OCI-LY3 (cell line): ENCODE results near the gene TRH.

Experiments
- H2AFZ ChIP-seq: fragments of 200-600, 300-600 bp; shearing (Covaris generic); 2 replicates; pipeline ENCODE4 v1.6.0; 2014; ENCODE audit warnings: antibody characterized with exemption, low read depth, low read length
- H3K27ac ChIP-seq: fragments of 200-600, 300-600 bp; sonication (generic); 2 replicates; pipeline ENCODE4 v1.5.1; 2014; ENCODE audit warnings: mild to moderate bottlenecking, low read length, moderate library complexity, mixed read lengths
- H3K27me3 ChIP-seq: fragments of 200-600, 300-600 bp; sonication (generic); 2 replicates; pipeline ENCODE4 v1.6.1; 2014; ENCODE audit warnings: low read depth, low read length, mixed read lengths
- H3K36me3 ChIP-seq: fragments of 200-600, 300-600 bp; sonication (generic); replicated peaks from 2 replicates; pipeline ENCODE3; 2014; ENCODE audit warnings: low read depth, low read length, mixed read lengths
- H3K4me1 ChIP-seq: fragments of 300-600, 200-600 bp; sonication (generic); 2 replicates; pipeline ENCODE4 v1.6.1; 2014; ENCODE audit warnings: low read length, mixed read lengths
- H3K4me2 ChIP-seq: fragments of 200-600, 300-600 bp; sonication (generic); 2 replicates; pipeline ENCODE4 v1.6.1; 2014; ENCODE audit warnings: low read length, mixed read lengths
- H3K4me3 ChIP-seq: fragments of 300-600, 200-600 bp; sonication (generic); 2 replicates; pipeline ENCODE4 v1.5.1; 2014; ENCODE audit warnings: antibody characterized with exemption, mild to moderate bottlenecking, low read length, moderate library complexity
- H3K79me2 ChIP-seq: fragments of 300-600, 200-600 bp; shearing (Covaris generic); 2 replicates; pipeline ENCODE4 v1.6.1; 2014; ENCODE audit warnings: mild to moderate bottlenecking, low read length, mixed read lengths
- H3K9ac ChIP-seq: fragments of 300-600, 200-600 bp; shearing (Covaris generic); 2 replicates; pipeline ENCODE4 v1.6.0; 2014; ENCODE audit warnings: mild to moderate bottlenecking, low read length, moderate library complexity
- H3K9me3 ChIP-seq: fragments of 200-600, 300-600 bp; shearing (Covaris generic); 2 replicates; pipeline ENCODE4 v1.6.1; 2014; ENCODE audit warnings: low read length, mixed read lengths; ENCODE audit not compliant: insufficient read depth
- H4K20me1 ChIP-seq: fragments of 200-600, 300-600 bp; sonication (generic); 2 replicates; pipeline ENCODE4 v1.6.1; 2016; ENCODE audit warnings: low read length, mixed read lengths; ENCODE audit not compliant: insufficient read depth
- CTCF ChIP-seq: fragments of 200-600, 300-600 bp; sonication (generic); IDR thresholded peaks from 2 replicates; pipeline ENCODE4 v1.5.1; 2014; ENCODE audit warnings: antibody characterized with exemption, low read length, low read depth
- EZH2phosphoT487 ChIP-seq: fragments of 200-600 bp; shearing (Covaris generic); IDR thresholded peaks from 2 replicates; pipeline ENCODE4 v1.6.1; 2018; ENCODE audit warnings: antibody characterized with exemption, mixed run types, low read depth

Gene TRH

GRCh38 chr3:129954514-129954913, 20.0 kb upstream of the TRH start:
- Histone ChIP-seq H3K4me2 (no peak overlapping the region), H2AFZ (peak overlapping the region; percentile 18; the same call in 1 of the 2 replicates), H3K4me3 (no peak overlapping the region), H3K27me3 (no peaks in the 10 kb centered on the region), H3K36me3 (no peaks in the 10 kb centered on the region), H3K4me1 (no peaks in the 10 kb centered on the region), H3K9me3 (no peaks in the 10 kb centered on the region), H3K27ac (no peak overlapping the region), H3K9ac (no peak overlapping the region), H3K79me2 (no peaks in the 10 kb centered on the region), H4K20me1 (no peaks in the 10 kb centered on the region)
- TF ChIP-seq CTCF (no peak), EZH2phosphoT487 (no peak)

GRCh38 chr3:129956936-129957335, 17.6 kb upstream of the TRH start:
- no peak overlapping the region for H3K9ac ChIP-seq
- no peaks in the 10 kb centered on the region for H3K4me1 ChIP-seq
- H3K27me3 ChIP-seq = no peaks in the 10 kb centered on the region
- TF ChIP-seq EZH2phosphoT487 = no peak
- no peak for TF ChIP-seq CTCF
- no peaks in the 10 kb centered on the region for H3K79me2 ChIP-seq
- no peaks in the 10 kb centered on the region for H3K36me3 ChIP-seq
- H4K20me1 ChIP-seq = no peaks in the 10 kb centered on the region
- H3K4me3 ChIP-seq = no peak overlapping the region
- H3K27ac ChIP-seq = no peak overlapping the region
- H3K4me2 ChIP-seq = no peak overlapping the region
- H3K9me3 ChIP-seq = no peaks in the 10 kb centered on the region
- no peak overlapping the region for H2AFZ ChIP-seq

DNA sequence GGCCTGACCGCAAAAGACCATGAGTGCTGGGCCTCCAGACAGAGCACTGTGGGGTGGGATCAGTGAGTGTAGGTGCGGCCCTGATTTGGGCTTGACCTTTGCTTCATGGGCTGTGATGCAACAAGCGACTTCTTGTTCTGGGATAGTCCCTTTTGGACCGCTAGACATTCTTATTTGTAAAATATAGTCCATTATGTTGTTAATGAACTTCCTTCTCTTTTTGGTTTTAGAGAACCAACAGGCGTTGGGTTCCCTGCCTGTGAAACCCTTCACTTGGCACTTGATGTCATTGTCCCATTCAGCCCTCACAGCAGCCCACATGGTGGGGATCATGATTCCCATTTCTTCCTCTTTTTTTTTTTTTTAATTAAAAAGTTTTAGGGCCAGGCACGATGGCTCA, 15.8 kb upstream of the TRH start:
- H3K4me2 ChIP-seq = no peak overlapping the region

GRCh38 chr3:129961141-129961541, 13.4 kb upstream of the TRH start:
- no peak overlapping the region for H2AFZ ChIP-seq
- no peaks in the 10 kb centered on the region for H3K27me3 ChIP-seq
- no peak overlapping the region for H3K27ac ChIP-seq
- no peaks in the 10 kb centered on the region for H3K4me1 ChIP-seq
- H3K9ac ChIP-seq = no peak overlapping the region
- H3K4me3 ChIP-seq = no peak overlapping the region
- no peaks in the 10 kb centered on the region for H3K9me3 ChIP-seq
- no peaks in the 10 kb centered on the region for H3K79me2 ChIP-seq
- no peak overlapping the region for H3K4me2 ChIP-seq
- H4K20me1 ChIP-seq = no peaks in the 10 kb centered on the region
- TF ChIP-seq CTCF (no peak), EZH2phosphoT487 (no peak)
- no peaks in the 10 kb centered on the region for H3K36me3 ChIP-seq

More for the DNA sequence above, 15.8 kb upstream of the TRH start:
- no peak for TF ChIP-seq EZH2phosphoT487
- TF ChIP-seq CTCF = no peak
- Histone ChIP-seq H3K9me3 (no peaks in the 10 kb centered on the region), H2AFZ (no peak overlapping the region), H3K27me3 (no peaks in the 10 kb centered on the region), H3K27ac (no peak overlapping the region), H3K4me3 (no peak overlapping the region), H3K36me3 (no peaks in the 10 kb centered on the region), H3K9ac (no peak overlapping the region), H3K4me1 (no peaks in the 10 kb centered on the region), H4K20me1 (no peaks in the 10 kb centered on the region), H3K79me2 (no peaks in the 10 kb centered on the region)
